Measurements from ENCODE around the gene COL25A1. TPM values are rescaled to one million over a fixed set of nuclear protein-coding genes. Genes with fewer than 3 reads are reported as not detected.

COL25A1 gene
- total RNA-seq, 1 experiment from 2014 or later, result not detected

- no peak overlapping the region for H2AFZ ChIP-seq (ENCODE audit: low read depth, low read length, poor library complexity, severe bottlenecking)
- no peaks in the 10 kb centered on the region for H3K9me3 ChIP-seq (ENCODE audit: control insufficient read depth in 1 of 2, insufficient read depth in 1 of 2, low read depth in 1 of 2, low read length in 2 of 2)
- no peak overlapping the region for H3K27ac ChIP-seq (ENCODE audit: low read depth, low read length)
- no peak for TF ChIP-seq RAD21 (IDR thresholded peaks at IDR 0.05; ENCODE audit: low read depth)
- no peak for TF ChIP-seq EZH2phosphoT487 (IDR thresholded peaks at IDR 0.05; ENCODE audit: borderline replicate concordance)
- TF ChIP-seq ATF3 (IDR thresholded peaks at IDR 0.05), result no peak
- TF ChIP-seq REST (IDR thresholded peaks at IDR 0.05; ENCODE audit: low read depth), result no peak
- TF ChIP-seq CTCF (IDR thresholded peaks at IDR 0.05 in 2 of 3, conservative IDR thresholded peaks at IDR 0.05 in 1 of 3; ENCODE audit: borderline replicate concordance in 1 of 3, insufficient read depth in 1 of 3, low read depth in 2 of 3, low read length in 2 of 3), result no peak
- no peak for TF ChIP-seq ZBTB33 (IDR thresholded peaks at IDR 0.05; ENCODE audit: extremely low read depth, insufficient replicate concordance, low read length)
- TF ChIP-seq CEBPB (IDR thresholded peaks at IDR 0.05; ENCODE audit: low read depth), result no peak
- no peak for TF ChIP-seq EGR1 (IDR thresholded peaks at IDR 0.05; ENCODE audit: low read depth)
- no peak for TF ChIP-seq ZNF274 (IDR thresholded peaks at IDR 0.05; ENCODE audit: low read depth, low read length)
- TF ChIP-seq MAX (IDR thresholded peaks at IDR 0.05), result no peak
- no peak for TF ChIP-seq SP1 (IDR thresholded peaks at IDR 0.05; ENCODE audit: low read depth)
- no peak for TF ChIP-seq JUND (IDR thresholded peaks at IDR 0.05)
- TF ChIP-seq EZH2 (IDR thresholded peaks at IDR 0.05), result no peak
- no peak for TF ChIP-seq ELF1 (IDR thresholded peaks at IDR 0.05; ENCODE audit: borderline replicate concordance, low read depth)
- TF ChIP-seq YY1 (IDR thresholded peaks at IDR 0.05; ENCODE audit: extremely low read depth, insufficient replicate concordance, low read depth, low read length), result no peak
- TF ChIP-seq POLR2AphosphoS5 (IDR thresholded peaks at IDR 0.05; ENCODE audit: low read depth, low read length), result no peak
- TF ChIP-seq SRF (IDR thresholded peaks at IDR 0.05; ENCODE audit: low read depth), result no peak
- no peak for TF ChIP-seq TCF7L2 (IDR thresholded peaks at IDR 0.05; ENCODE audit: borderline replicate concordance, extremely low read depth, insufficient read depth, insufficient read length)
- H3K9me2 ChIP-seq (ENCODE audit: insufficient read depth), result no peaks in the 10 kb centered on the region
- CTCF ChIA-PET, result no interaction called here
- H3K36me3 ChIP-seq (ENCODE audit: control insufficient read depth in 1 of 2, insufficient read depth in 2 of 2, low read length in 2 of 2), result no peaks in the 10 kb centered on the region
- no peak for DNase-seq (ENCODE audit: low read depth, low spot score)
- no peak overlapping the region for H3K4me3 ChIP-seq (replicated peaks in 1 of 2; ENCODE audit: low read depth in 1 of 2, low read length in 2 of 2)
- POLR2A ChIA-PET, result no interaction called here
- BruUV-seq (replicated peaks), result no TSS peak
- H3K4me2 ChIP-seq (ENCODE audit: low read length), result no peak overlapping the region
- RAD21 ChIA-PET (ENCODE audit: low non-redundant PET in 1 of 2, low total read pairs in 2 of 2, uncharacterized antibody in 2 of 2, unreplicated experiment in 2 of 2), result no interaction called here
- intact Hi-C loops (cut with micrococcal nuclease), result no loop called here
- ATAC-seq, result no peak
- no peaks in the 10 kb centered on the region for H3K27me3 ChIP-seq (ENCODE audit: insufficient read depth, low read length)
- H3K9ac ChIP-seq (ENCODE audit: low read length), result no peak overlapping the region
- no peaks in the 10 kb centered on the region for H3K4me1 ChIP-seq (ENCODE audit: control insufficient read depth in 1 of 2, insufficient read depth in 2 of 2, low read length in 2 of 2)
- H3K79me2 ChIP-seq (ENCODE audit: insufficient read depth, low read length), result no peaks in the 10 kb centered on the region
- no peaks in the 10 kb centered on the region for H4K20me1 ChIP-seq (ENCODE audit: insufficient read depth)
Observed at GRCh38 chr4:109015413-109015810, 287.0 kb downstream of the COL25A1 start.
